ENCODE data around the gene LRCOL1. TPM values are rescaled to one million over a fixed set of nuclear protein-coding genes. Genes with fewer than 3 reads are reported as not detected.

LRCOL1 gene
- total and polyA plus RNA-seq, 2 of the 13 experiments (the other 11 are each of a cell fraction or from before 2014, with no cell fraction given), result not detected

- no peak for TF ChIP-seq ZNF234 (CRISPR knock-in tag; conservative IDR thresholded peaks at IDR 0.05)
- peak; percentile 90 for TF ChIP-seq MLX (CRISPR knock-in tag; IDR thresholded peaks at IDR 0.05)
- TF ChIP-seq PATZ1 (CRISPR knock-in tag; IDR thresholded peaks at IDR 0.05), result peak; percentile 47; the same call in 1 of the 2 replicates
- no peak for TF ChIP-seq SIX4 (CRISPR knock-in tag; IDR thresholded peaks at IDR 0.05)
- TF ChIP-seq ZNF121 (CRISPR knock-in tag; IDR thresholded peaks at IDR 0.05), result peak; percentile 96
- no peak for TF ChIP-seq SNAPC2 (CRISPR knock-in tag; IDR thresholded peaks at IDR 0.05)
- TF ChIP-seq, protein P1, sequence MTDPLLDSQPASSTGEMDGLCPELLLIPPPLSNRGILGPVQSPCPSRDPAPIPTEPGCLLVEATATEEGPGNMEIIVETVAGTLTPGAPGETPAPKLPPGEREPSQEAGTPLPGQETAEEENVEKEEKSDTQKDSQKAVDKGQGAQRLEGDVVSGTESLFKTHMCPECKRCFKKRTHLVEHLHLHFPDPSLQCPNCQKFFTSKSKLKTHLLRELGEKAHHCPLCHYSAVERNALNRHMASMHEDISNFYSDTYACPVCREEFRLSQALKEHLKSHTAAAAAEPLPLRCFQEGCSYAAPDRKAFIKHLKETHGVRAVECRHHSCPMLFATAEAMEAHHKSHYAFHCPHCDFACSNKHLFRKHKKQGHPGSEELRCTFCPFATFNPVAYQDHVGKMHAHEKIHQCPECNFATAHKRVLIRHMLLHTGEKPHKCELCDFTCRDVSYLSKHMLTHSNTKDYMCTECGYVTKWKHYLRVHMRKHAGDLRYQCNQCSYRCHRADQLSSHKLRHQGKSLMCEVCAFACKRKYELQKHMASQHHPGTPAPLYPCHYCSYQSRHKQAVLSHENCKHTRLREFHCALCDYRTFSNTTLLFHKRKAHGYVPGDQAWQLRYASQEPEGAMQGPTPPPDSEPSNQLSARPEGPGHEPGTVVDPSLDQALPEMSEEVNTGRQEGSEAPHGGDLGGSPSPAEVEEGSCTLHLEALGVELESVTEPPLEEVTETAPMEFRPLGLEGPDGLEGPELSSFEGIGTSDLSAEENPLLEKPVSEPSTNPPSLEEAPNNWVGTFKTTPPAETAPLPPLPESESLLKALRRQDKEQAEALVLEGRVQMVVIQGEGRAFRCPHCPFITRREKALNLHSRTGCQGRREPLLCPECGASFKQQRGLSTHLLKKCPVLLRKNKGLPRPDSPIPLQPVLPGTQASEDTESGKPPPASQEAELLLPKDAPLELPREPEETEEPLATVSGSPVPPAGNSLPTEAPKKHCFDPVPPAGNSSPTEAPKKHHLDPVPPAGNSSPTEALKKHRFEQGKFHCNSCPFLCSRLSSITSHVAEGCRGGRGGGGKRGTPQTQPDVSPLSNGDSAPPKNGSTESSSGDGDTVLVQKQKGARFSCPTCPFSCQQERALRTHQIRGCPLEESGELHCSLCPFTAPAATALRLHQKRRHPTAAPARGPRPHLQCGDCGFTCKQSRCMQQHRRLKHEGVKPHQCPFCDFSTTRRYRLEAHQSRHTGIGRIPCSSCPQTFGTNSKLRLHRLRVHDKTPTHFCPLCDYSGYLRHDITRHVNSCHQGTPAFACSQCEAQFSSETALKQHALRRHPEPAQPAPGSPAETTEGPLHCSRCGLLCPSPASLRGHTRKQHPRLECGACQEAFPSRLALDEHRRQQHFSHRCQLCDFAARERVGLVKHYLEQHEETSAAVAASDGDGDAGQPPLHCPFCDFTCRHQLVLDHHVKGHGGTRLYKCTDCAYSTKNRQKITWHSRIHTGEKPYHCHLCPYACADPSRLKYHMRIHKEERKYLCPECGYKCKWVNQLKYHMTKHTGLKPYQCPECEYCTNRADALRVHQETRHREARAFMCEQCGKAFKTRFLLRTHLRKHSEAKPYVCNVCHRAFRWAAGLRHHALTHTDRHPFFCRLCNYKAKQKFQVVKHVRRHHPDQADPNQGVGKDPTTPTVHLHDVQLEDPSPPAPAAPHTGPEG (CRISPR knock-in tag; IDR thresholded peaks at IDR 0.05), result no peak
- no peak; the same call in 1 of the 2 replicates for TF ChIP-seq ELF1 (CRISPR knock-in tag; IDR thresholded peaks at IDR 0.05)
- no peak for TF ChIP-seq ZNF251 (CRISPR knock-in tag; IDR thresholded peaks at IDR 0.05)
- peak; percentile 94 for TF ChIP-seq ZNF687 (CRISPR knock-in tag; IDR thresholded peaks at IDR 0.05)
- TF ChIP-seq ZNF281 (CRISPR knock-in tag; IDR thresholded peaks at IDR 0.05; ENCODE audit: borderline replicate concordance), result peak; percentile 71; the same call in 1 of the 2 replicates
- 0 out of 2 replicates have a peak, but pooled peaks have one; percentile 26 for TF ChIP-seq NFKBIZ (CRISPR knock-in tag; IDR thresholded peaks at IDR 0.05)
Measured at GRCh38 chr12:132608231-132609171, 1.9 kb downstream of the LRCOL1 start (continued).

Measured in HepG2 (cell line).